ENCODE measurements around the gene HECTD4.

Gene HECTD4

GRCh38 chr12:112179341-112179740 is 202.9 kb downstream of the HECTD4 start:
- no peak for TF ChIP-seq CTCF (conservative IDR thresholded peaks at IDR 0.05; ENCODE audit: low read depth, low read length)
- H4K20me1 ChIP-seq (ENCODE audit: insufficient read depth), result no peaks in the 10 kb centered on the region
- H3K36me3 ChIP-seq (ENCODE audit: insufficient read depth), result no peaks in the 10 kb centered on the region

GRCh38 chr12:112178796-112179195 is 203.4 kb downstream of the HECTD4 start:
- Histone ChIP-seq H3K4me2 (no peak overlapping the region), H3K36me3 (ENCODE audit: insufficient read depth) (no peaks in the 10 kb centered on the region), H3K4me3 (IDR thresholded peaks at IDR 0.05; ENCODE audit: insufficient read depth, low read depth, low read length) (no peak overlapping the region), H3K9ac (no peak overlapping the region), H2AFZ (ENCODE audit: low read depth) (no peak overlapping the region), H3K4me1 (ENCODE audit: low read depth, poor library complexity, severe bottlenecking) (no peaks in the 10 kb centered on the region), H3K27me3 (ENCODE audit: insufficient read depth, low read depth) (no peaks in the 10 kb centered on the region), H4K20me1 (ENCODE audit: insufficient read depth) (no peaks in the 10 kb centered on the region), H3K27ac (no peak overlapping the region), H3K79me2 (ENCODE audit: insufficient read depth, low read depth) (no peaks in the 10 kb centered on the region)
- no peak for TF ChIP-seq CTCF (conservative IDR thresholded peaks at IDR 0.05; ENCODE audit: low read depth, low read length)

More at GRCh38 chr12:112179341-112179740, 202.9 kb downstream of the HECTD4 start:
- no peak overlapping the region for H3K4me2 ChIP-seq
- H2AFZ ChIP-seq (ENCODE audit: low read depth), result no peak overlapping the region
- H3K79me2 ChIP-seq (ENCODE audit: insufficient read depth, low read depth), result no peaks in the 10 kb centered on the region
- no peak overlapping the region for H3K27ac ChIP-seq
- H3K4me1 ChIP-seq (ENCODE audit: low read depth, poor library complexity, severe bottlenecking), result no peaks in the 10 kb centered on the region
- no peak overlapping the region for H3K4me3 ChIP-seq (IDR thresholded peaks at IDR 0.05; ENCODE audit: insufficient read depth, low read depth, low read length)
- H3K9ac ChIP-seq, result no peak overlapping the region
- H3K27me3 ChIP-seq (ENCODE audit: insufficient read depth, low read depth), result no peaks in the 10 kb centered on the region

GRCh38 chr12:112176321-112177010 is 205.8 kb downstream of the HECTD4 start:
- H3K36me3 ChIP-seq (ENCODE audit: insufficient read depth), result no peaks in the 10 kb centered on the region
- H3K27me3 ChIP-seq (ENCODE audit: insufficient read depth, low read depth), result no peaks in the 10 kb centered on the region
- no peak overlapping the region for H3K27ac ChIP-seq

GRCh38 chr12:112175361-112176155 is 206.7 kb downstream of the HECTD4 start:
- no peak overlapping the region for H2AFZ ChIP-seq (ENCODE audit: low read depth)
- H3K4me1 ChIP-seq (ENCODE audit: low read depth, poor library complexity, severe bottlenecking), result no peaks in the 10 kb centered on the region
- H3K4me2 ChIP-seq, result no peak overlapping the region
- no peaks in the 10 kb centered on the region for H4K20me1 ChIP-seq (ENCODE audit: insufficient read depth)
- no peak for TF ChIP-seq CTCF (conservative IDR thresholded peaks at IDR 0.05; ENCODE audit: low read depth, low read length)
- no peak overlapping the region for H3K9ac ChIP-seq
- H3K4me3 ChIP-seq (IDR thresholded peaks at IDR 0.05; ENCODE audit: insufficient read depth, low read depth, low read length), result no peak overlapping the region
- H3K79me2 ChIP-seq (ENCODE audit: insufficient read depth, low read depth), result no peaks in the 10 kb centered on the region
- H3K27me3 ChIP-seq (ENCODE audit: insufficient read depth, low read depth), result no peaks in the 10 kb centered on the region
- no peak overlapping the region for H3K27ac ChIP-seq
- H3K36me3 ChIP-seq (ENCODE audit: insufficient read depth), result no peaks in the 10 kb centered on the region

More at GRCh38 chr12:112176321-112177010, 205.8 kb downstream of the HECTD4 start:
- no peak for TF ChIP-seq CTCF (conservative IDR thresholded peaks at IDR 0.05; ENCODE audit: low read depth, low read length)
- no peak overlapping the region for H2AFZ ChIP-seq (ENCODE audit: low read depth)
- no peak overlapping the region for H3K9ac ChIP-seq
- H3K4me3 ChIP-seq (IDR thresholded peaks at IDR 0.05; ENCODE audit: insufficient read depth, low read depth, low read length), result no peak overlapping the region
- no peaks in the 10 kb centered on the region for H3K4me1 ChIP-seq (ENCODE audit: low read depth, poor library complexity, severe bottlenecking)
- no peak overlapping the region for H3K4me2 ChIP-seq
- H4K20me1 ChIP-seq (ENCODE audit: insufficient read depth), result no peaks in the 10 kb centered on the region
- H3K79me2 ChIP-seq (ENCODE audit: insufficient read depth, low read depth), result no peaks in the 10 kb centered on the region

All from KMS-11 (cell line).